Mucosa of gallbladder (tissue), 1 donor: ENCODE results near the gene TRIM66. TPM values are rescaled to one million over a fixed set of nuclear protein-coding genes. Genes with fewer than 3 reads are reported as not detected.

ENCODE experiments used
- DNase-seq: peaks from one replicate; pipeline ENCODE4 v3.0.0-alpha.2; 2020; ENCODE audit warnings: low spot score
- total RNA-seq: library from RNA; stranded (reverse); gene quantifications from one replicate; pipeline ENCODE4 v1.2.1, GENCODE V29; 2021
- donor health status: DM: no; HTN: no; CAD: no.

Gene TRIM66
- total RNA-seq, 1 donor from 2014 or later: 7.1 TPM

DNA sequence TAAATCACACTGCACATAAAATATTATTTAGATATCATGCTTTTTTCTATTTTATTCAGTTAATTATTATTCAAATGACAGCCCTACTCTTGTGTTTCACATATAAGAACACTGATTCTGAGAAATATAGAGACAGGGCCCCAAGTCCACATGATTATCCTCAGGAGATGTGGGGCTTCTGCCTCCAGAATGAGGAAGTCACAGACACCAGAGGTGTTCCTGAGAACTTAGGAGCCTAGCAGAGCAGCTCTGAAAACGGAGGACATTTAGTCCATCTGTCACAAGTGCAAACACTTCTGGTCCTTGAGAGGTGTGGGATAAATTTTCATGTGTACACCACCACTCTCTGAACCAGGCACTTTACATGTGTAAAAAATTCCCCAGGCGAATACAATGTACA, 26.2 kb downstream of the TRIM66 start:
- no peak for DNase-seq

DNA sequence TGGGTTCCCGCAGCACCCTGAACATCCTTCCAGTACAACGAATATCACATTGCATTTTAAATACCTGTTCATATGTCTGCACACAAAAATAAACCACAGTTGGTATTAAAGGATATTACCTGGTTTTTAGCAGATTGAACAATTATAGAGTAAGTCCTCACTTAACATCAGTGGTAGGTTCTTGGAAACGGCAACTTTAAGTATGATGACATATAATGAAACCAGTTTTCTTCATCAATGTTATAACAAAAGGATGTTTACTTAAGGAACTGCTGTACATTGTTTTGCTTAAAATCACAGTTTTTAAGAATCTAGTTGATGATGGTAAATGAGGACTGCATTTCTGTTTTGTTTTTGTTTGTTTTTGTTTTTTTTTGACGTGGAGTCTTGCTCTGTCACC, 28.0 kb downstream of the TRIM66 start:
- no peak for DNase-seq

DNA sequence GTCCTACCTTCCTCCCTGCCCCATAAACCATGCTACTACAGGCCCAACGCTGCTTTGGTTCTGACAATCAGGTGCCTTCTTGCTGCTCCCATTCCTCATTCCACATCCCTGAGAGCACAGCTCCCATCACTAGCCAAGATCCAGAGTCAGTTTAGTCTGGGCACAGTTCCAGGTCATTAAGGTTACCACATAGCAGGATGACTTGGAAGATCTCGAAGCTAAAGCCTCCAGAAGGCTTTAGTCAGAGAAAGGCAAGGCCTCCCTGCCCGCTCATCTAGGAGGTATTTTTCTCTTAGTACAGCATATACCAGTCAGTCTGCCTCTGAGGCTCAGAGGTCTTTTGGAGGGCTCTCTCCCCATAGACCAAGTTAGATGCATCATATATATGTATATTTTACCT, 30.3 kb downstream of the TRIM66 start:
- no peak for DNase-seq

DNA sequence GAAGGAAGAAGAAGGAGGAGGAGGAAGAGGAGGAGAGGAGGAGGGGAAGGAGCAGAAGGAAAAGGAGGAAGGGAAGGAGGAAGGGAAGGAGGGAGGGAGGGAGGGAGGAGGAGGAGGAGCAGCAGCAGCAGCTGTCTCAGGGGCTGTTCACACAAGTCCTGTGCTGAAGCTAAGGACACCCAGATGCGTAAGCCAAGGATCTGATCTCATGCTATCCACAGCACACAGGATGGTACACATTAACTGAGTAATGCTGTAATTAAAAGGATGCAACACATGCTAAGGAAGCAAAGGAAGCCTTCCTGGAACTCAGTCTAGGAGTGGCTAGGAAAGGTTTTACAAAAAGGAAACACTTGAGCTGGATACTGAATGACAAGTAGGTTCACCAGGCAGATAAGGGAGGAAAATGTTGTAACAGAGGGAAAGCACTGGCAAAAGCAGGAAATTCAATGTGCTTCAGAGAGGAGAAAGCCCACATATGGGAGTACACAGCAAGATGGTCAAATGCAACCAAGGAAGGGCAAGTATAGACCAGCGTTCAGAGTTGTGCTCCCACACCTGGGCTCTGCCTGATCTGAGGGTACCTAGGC, 32.0 kb downstream of the TRIM66 start:
- DNase-seq: no peak

DNA sequence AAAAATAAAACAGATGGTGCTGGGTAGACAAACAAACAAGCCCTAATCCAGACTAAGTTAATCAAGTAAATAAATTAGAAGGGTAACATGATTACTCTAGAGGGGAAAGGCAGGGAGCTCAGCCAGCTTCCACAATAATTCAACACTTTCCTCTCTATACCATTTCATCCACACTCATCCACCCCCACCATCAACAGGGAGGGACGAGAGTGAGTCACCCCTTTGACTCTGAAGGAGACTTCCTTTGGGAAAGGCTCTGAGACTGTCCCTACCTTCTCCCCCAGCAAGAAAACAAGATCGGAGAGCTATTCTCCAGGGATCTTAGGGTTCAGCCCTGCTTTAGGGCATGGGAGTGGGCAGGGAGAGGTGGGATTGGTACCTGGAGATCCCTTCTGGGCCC, 33.1 kb downstream of the TRIM66 start:
- no peak for DNase-seq

DNA sequence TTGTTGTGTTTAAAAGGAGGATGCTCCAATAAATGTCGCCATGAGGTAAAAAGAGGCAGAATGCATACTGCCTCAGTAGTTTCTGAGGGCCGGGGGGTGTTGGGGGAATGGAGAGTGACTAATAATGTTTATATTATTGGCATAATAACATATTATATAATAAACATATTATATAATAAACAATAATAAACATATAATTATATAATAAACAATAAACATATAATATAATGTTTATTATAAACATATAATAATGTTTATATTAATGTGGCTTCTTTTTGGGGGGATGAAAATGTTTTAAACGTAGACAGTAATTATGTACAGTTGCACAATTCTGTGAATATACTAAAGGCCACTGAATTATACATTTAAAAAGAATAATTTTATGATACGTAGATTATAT, 35.6 kb downstream of the TRIM66 start:
- DNase-seq: no peak

DNA sequence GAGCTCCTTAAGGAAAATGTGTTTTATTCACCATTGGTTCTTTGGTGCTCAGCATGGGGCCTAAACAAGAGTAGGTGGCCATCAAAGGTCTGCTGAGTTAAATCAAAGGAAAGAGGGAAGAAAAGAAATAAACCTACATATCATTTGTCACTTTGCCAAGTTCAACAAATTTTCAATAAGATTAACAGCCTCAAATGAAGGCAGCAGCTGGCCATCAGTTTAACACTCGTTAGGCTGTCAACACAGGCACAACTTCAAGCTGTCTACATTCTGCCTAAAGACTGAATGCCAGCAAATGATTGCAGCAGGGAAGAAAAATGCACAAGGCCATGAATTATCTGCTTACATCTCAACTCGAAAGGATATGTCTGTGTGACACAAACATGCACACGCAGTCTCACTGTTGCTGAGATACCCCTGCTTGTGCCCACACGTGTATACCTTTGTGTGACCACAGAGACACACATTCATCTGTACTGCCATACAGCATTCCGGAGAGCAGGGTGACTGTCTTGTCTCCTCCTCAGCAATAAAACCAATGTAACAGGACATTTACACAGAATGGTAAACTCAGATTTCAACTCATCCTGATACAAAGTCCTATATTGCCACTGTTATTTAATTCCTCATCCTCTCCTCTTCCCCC, 40.1 kb downstream of the TRIM66 start:
- DNase-seq: no peak

DNA sequence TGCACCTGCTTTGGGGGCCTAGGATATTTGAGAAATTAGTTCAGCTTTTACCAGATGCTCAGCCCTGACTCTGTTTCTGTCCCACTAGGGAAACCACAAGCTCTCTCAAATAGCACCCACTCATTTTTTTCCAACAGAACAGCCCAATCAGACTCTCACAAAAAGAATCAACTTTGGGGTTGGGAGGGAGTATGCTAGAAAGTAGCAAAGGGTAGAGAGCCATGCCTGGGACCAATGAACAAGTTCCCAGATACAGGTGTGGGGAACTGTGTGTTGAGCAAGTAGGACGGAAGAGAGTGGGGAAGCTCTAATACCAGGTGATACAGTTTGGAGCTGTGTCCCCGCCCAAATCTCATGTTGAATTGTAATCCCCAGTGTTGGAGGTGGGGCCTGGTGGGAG, 41.1 kb downstream of the TRIM66 start:
- DNase-seq: no peak

DNA sequence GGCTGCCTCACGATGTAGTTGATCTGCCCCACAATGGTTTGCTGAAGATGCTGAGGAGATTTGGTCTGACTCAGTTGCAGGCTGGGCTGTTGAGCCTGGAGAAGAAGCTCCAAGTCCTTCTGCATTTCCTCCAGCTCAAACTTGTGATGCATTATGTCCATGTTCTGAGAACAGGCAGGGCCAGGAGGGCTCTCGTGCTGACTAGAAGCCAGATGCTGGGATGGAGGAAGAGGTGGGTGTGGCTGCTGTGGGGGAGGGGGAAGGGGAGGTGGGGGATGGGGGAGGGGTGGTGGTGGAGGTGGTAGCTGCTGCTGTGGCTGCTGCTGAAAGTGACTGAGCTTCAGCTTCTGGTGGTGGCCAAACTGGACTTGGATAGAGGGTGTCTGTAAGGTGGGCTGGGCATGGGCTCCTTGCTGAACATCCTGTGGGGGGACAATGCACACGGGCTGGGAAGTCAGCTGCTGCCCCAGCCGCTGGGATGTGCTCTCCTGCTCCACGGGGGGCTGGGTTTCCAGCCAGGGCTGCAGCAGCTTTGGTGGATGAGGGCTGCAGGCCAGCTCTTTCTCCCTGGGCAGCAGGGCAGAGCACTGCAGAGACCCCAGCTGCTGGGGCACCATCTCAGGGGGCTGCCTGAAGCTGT, 42.1 kb downstream of the TRIM66 start:
- no peak for DNase-seq

DNA sequence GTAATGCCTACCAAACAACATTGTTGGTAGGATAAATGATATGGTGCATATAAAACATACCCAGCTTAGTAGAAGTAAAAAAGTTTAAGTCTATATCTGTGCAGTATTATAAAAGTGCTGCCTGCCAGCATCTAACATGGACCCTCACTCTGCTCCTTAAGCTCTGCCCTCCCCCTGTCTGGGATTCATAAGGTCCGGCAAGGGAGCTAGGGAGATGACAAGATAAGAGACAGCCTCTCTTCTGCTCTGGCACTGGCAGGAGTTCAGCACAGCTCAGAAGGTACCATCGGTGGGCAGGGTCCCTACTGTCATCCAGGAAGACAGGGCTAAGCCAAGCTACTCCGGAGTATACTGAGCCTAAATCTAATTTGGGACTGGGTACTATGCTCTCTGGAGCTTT, 42.8 kb downstream of the TRIM66 start:
- DNase-seq: no peak

DNA sequence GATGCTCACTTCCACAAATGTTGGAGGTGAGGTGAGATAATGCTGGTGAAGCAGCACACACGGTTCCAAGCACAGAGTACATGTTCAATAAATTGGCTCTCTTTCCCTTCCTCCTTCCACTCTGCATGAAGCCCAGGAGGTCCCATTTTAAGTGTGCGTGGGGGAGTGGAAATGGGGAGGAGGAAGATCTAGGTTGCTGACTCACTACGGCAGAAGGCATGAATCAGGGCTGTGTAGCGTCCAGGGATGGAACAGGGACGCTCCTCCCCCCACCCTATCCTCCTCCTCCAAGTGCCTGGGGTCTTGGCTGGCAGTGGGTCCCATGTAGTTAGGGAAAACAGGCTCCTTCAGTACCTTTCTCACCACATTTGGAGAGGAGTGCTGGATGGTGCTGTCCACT, 44.2 kb downstream of the TRIM66 start:
- DNase-seq: no peak

DNA sequence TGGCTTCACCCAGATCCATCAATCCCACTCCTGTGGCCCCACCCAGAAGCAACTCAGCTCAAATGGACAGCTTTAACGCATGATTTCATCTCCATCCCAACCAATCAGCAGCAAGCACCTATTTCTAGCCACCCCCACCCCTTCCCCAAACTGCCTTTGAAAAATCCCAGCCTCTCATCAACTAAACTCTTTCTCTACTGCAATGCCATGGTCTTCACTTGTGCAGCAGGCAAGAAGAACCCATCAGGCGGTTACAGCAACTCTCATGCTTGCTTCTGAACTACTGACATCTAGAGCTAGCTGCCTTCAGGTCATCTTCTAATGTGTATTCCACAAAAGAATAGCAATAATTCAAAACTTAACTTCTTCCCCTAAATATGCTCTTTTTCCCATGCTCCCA, 46.3 kb downstream of the TRIM66 start:
- DNase-seq: no peak

DNA sequence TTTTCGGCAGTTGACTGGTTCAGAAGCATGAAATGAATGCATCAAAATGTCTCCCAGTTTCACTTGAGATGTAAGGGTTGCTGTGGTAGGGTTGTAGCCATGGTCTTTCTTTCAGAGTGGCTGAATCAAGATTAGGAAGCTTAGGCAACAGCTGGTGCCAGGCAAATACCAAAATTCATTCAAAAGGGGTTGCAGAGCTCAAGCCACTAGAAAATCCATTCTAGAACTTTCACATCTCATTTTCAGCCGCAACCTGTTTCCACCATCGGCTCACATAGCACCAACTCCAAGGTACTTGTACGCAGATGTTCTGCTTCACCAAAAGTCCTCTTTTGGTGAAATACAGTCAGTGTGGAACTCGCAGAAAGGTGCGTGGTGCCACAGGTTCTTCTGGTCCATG, 48.0 kb downstream of the TRIM66 start:
- DNase-seq: no peak

DNA sequence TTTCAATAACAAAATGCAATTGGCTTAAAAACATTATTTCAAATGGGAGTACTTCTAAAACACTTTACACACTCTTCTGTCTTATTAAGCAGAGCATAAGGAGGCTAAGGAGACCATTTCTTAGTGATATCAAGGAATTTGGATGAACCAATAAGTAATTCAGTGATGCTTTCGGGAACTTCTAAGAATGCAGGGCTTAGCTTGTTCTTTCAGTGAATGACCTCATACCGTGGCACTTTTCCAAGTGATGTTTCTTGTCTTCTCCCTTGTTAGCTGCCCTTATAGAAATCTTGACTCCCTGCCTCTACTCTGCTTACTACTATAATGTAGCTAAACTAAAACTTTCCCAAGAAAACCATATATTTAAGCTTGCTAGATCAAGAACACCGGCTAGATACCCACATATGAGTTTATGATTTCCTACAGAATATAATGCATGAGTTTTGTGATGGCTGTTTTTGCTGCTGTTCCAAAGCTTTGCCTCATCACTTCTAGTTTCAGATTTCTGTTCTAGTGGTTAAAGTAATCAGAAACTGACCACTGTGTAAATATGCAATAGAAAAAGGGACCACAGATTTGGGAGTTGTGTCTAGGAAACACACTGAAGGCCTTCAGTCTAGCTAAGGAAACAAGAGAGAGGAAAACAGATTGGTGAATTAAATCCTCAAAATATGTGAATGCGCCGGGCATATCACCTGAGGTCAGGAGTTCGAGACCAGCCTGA, 50.9 kb downstream of the TRIM66 start:
- DNase-seq: peak; percentile 42

DNA sequence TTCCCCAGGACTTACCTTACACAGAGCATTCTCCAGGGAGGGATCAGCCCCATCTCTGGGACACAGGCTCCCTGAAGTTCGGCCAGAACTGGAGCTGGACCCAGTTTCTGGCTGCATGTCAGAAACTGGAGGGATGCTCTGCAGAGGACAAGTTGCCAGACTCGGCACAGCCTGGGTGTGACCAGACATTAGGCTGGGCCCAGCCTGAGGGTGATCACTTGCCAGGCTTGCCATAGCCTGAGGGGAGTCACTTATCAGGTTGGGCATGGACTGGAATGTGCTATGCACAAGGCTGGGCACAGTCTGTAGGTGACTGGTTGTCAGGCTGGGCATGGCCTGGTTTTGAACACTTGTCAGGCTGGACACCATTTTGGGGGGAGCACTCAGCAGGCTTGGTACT, 57.8 kb downstream of the TRIM66 start:
- no peak for DNase-seq

DNA sequence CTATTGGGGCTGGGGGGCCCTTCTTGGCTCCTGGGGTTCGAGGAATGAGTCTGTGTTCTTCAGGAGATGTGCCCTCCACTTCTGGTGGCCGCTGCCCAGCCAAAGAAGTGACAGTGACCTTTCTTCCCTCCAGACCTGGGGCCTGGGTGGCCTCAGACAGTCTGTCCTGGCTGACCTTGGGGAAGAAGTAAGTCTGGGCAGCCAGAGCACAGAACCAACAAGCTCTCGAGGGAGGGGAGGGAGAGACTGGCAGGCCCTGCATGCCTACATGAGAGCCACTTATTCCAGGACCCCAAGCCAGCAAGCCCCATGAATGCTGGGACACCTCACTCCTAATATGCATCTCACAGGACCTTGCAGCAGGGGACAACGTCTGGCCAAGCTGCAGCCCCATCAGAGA, 61.3 kb downstream of the TRIM66 start:
- no peak for DNase-seq

DNA sequence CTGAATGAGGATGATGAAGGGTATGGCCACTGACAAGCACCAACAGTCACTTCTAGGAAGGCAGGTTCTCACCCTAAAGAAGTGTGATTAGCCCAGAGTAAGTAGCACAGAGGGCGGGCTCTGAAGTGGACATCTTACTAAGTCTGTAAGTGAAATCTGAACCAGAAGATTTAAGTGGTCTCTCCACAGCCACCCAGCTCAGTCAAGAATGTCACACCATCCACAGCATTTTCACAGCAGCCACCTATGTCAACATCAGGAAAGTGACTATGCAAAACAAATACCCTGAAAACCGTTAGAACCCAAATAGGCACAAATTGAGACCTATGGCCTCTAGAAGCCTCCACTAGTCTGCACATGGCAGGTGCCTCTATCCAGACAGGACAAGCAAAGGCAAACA, 65.4 kb downstream of the TRIM66 start:
- DNase-seq: no peak

DNA sequence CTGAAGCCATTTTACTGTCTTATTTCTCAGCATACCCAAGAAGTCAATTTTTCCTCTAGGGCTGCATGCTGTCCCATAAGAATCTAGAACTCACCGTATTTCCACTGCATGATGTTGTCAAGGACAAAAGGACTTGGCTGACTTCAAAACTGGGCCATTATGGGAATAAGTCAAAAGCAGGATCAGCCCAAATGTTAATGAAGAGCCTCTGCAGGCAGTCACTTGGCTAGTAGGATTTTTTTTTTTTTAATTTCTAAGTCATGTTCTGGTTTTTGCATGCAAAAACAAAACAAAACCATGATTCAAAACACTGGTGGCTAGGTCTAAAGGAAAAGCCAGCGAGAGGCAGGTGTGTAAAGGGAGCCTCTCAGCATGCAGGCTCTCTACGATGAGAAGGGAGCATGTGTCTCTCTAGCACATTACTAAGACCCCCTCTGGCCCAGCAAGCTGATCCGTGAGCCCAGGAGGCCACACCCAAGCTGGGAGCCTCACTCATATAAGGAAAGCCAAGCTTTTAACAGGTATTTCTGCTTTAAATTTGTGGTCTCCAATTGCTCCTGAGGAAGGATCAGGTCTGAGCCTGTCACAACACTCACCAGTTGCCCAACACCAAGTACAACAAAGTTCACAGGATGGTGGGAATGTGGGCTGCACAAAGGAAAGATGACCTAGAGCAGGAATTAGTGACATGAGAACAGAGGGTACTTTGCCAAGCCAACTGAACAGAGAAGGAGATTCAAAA, 67.0 kb downstream of the TRIM66 start:
- DNase-seq: no peak

DNA sequence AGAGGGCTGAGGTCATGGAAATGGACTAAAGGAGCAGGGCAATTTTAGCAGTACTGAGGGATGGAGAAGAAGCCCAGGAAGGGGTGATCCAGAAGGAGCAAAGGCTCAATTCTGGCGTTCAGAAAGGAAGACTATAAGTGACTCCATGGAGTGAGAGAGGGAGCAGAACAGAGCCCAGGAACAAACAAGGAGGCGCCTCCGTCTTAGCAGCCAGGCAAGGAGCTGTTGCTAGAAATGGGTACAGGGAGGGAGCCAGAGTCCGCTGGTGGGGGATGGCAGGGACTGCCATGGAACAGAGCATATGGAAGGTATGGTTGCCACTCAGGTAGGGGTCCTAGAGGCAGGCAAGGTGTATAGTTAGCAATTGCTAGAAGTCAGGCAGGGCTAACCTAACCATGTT, 68.0 kb downstream of the TRIM66 start:
- DNase-seq: no peak

DNA sequence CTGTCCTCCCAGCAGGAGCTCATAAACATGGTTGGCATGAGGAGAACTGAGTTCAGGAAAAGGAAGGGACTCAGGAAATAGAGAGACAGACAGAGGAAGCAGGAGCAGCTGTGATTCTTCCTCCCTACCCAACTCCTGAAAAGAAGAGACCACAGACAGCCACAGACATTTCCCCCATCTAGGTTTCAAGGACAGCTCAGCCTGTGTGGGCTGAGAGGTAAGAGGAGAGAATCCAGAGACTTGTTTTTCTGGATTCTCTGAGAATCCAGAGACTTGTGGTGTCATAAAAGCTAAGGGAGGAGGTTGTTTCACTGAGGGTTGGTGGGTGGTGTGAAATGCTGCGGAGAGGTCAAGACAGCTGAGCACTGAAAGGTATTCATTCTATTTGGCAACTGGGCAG, 69.4 kb downstream of the TRIM66 start:
- no peak for DNase-seq

DNA sequence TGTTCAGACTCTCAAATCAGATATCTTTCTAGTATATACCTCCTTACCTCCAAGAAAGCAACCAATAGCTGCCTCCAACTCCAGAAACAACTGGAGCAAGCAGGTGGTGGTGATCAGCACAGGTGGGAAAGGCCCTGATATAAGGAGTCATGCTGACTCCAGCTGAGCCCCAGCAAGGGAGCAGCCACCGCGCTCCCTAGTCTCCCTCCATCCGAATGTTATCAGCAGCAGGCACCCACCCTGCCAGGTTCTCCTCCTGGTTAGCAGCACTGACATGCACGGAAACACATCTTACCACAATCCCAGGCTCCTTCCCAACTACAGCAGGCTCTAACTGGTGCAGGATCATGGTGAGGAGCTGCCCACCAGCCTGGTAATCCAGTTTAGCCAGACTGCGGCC, 69.9 kb downstream of the TRIM66 start:
- DNase-seq: no peak

DNA sequence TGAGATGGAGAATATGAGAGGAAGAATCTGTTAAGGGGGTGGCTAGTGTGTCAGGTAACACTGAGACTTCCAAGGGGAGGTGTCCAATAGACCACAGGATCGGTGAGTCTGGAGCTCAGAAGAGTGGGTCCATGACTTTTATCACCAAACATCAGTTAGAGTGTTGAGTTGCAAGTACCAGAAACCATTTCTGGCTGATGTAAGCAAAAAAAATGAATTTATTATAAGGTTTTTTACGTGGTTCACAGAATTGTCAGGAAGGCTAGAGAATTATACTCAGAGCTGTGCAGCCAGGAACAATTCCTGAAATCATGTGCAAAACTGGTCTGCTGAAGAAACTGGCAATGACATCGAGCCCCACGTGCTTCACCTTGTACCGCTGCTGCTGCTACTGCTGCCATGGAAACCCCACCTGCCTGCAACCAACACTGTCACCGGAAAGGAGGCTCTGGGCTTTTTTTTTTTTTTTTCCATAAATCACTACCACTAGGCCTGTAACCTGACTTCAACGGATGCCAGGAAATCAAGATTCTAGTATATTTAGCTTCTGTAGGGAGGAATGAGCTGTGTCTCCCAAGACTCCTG, 71.8 kb downstream of the TRIM66 start:
- no peak for DNase-seq
